Activated CD4-positive, alpha-beta T cell treated with anti-CD3 and anti-CD28 coated beads, Interleukin-2, amount 50 U/mL, for 16 hours (primary cell): Measurements from ENCODE around the gene LRRC17.

ENCODE experiments used
- DNase-seq: peaks from one replicate; pipeline ENCODE4 v3.0.0-alpha.2; 2020

LRRC17 gene

GRCh38 chr7:102990642-102991041 is 77.8 kb downstream of the LRRC17 start:
- DNase-seq: no peak

GRCh38 chr7:102991077-102991539 is 78.3 kb downstream of the LRRC17 start:
- no peak for DNase-seq

GRCh38 chr7:102991540-102992214 is 78.9 kb downstream of the LRRC17 start:
- peak; percentile 43 for DNase-seq

GRCh38 chr7:102992509-102992937 is 79.7 kb downstream of the LRRC17 start:
- no peak for DNase-seq

- DNase-seq: peak; percentile 34
Measured at GRCh38 chr7:102992938-102993717, 80.3 kb downstream of the LRRC17 start.

- DNase-seq: no peak
Measured at GRCh38 chr7:102993718-102994029, 80.9 kb downstream of the LRRC17 start.

GRCh38 chr7:102994567-102994966 is 81.8 kb downstream of the LRRC17 start:
- no peak for DNase-seq
